Caco-2 (cell line): ENCODE results near the gene LIG1. TPM values are rescaled to one million over a fixed set of nuclear protein-coding genes. Genes with fewer than 3 reads are reported as not detected.
A peak's percentile ranks its signal among the peaks of the same experiment; 100 is the strongest.

Experiments
- BruUV-seq: library from RNA; stranded (reverse); fragments of 400-500 nt; replicated peaks from 2 replicates; lab custom pipeline; 2021; lab: Mats Ljungman, UMichigan
- CTCF ChIA-PET: fragments of 300-600 bp; sonication (Branson Sonifier 250); formaldehyde crosslinking; loops from one replicate; lab custom pipeline; 2022; ENCODE audit warnings: antibody characterized with exemption; lab: Charles Lee
- POLR2A ChIA-PET: fragments of 300-600 bp; sonication (Branson Sonifier 250); formaldehyde crosslinking; loops from one replicate; lab custom pipeline; 2022; ENCODE audit warnings: antibody characterized with exemption; lab: Charles Lee
- DNase-seq, 2 experiments: peaks; one replicate each; pipeline versions ENCODE4 v3.0.0 to v3.0.0-alpha.2; 2020 to 2022
- H3K27me3 ChIP-seq: replicated peaks from 2 replicates; pipeline ENCODE4 v1.6.0; 2011; ENCODE audit warnings: low read length; ENCODE audit not compliant: control insufficient read depth, insufficient read depth
- H3K36me3 ChIP-seq: 2 replicates; pipeline ENCODE4 v1.5.1; 2011; ENCODE audit warnings: low read length; ENCODE audit not compliant: control insufficient read depth, insufficient read depth
- H3K4me1 ChIP-seq: fragments of 250-450 bp; sonication (Bioruptor Pico); 2 replicates; pipeline ENCODE4 v1.5.1; 2020; ENCODE audit warnings: mild to moderate bottlenecking
- H3K4me3 ChIP-seq: 2 replicates; pipeline ENCODE4 v1.5.1; 2011; ENCODE audit warnings: low read depth, mild to moderate bottlenecking, control low read depth, low read length
- H3K9me3 ChIP-seq: fragments of 250-450 bp; sonication (Bioruptor Pico); 2 replicates; pipeline ENCODE4 v1.5.1; 2020; ENCODE audit warnings: mild to moderate bottlenecking, moderate library complexity
- H3K27ac Mint-ChIP-seq: one replicate; pipeline ENCODE4 v1.8.0; 2022; ENCODE audit warnings: mixed read lengths; ENCODE audit not compliant: unreplicated experiment
- H3K27me3 Mint-ChIP-seq: one replicate; pipeline ENCODE4 v1.8.0; 2022; ENCODE audit warnings: mixed read lengths; ENCODE audit not compliant: insufficient read depth, unreplicated experiment
- H3K36me3 Mint-ChIP-seq: one replicate; pipeline ENCODE4 v1.8.0; 2022; ENCODE audit warnings: mild to moderate bottlenecking, mixed read lengths; ENCODE audit not compliant: insufficient read depth, unreplicated experiment
- H3K4me1 Mint-ChIP-seq: one replicate; pipeline ENCODE4 v1.8.0; 2022; ENCODE audit warnings: low read depth, mixed read lengths; ENCODE audit not compliant: unreplicated experiment
- H3K4me3 Mint-ChIP-seq: one replicate; pipeline ENCODE4 v1.8.0; 2022; ENCODE audit warnings: mild to moderate bottlenecking, moderate library complexity, mixed read lengths; ENCODE audit not compliant: unreplicated experiment
- H3K9me3 Mint-ChIP-seq: one replicate; pipeline ENCODE4 v1.8.0; 2022; ENCODE audit warnings: mixed read lengths; ENCODE audit not compliant: unreplicated experiment
- CTCF ChIP-seq, 2 experiments: fragments of 200-600 bp in 1 of 2; IDR thresholded peaks; 1 replicate in 1 of 2; 2 replicates in 1 of 2; pipeline versions ENCODE4 v1.5.1 to v1.8.0; 2011 to 2022; ENCODE audit warnings: antibody characterized with exemption in 1 of 2, control low read depth in 1 of 2, inconsistent platforms in 1 of 2, low read depth in 1 of 2, low read length in 1 of 2, mild to moderate bottlenecking in 1 of 2, moderate library complexity in 1 of 2; ENCODE audit not compliant: insufficient read depth in 1 of 2, severe bottlenecking in 1 of 2, unreplicated experiment in 1 of 2
- intact Hi-C: fragments of 100-400 bp; cut with micrococcal nuclease; formaldehyde crosslinking; loops from one replicate; pipeline ENCODE4 v1.10.0; 2022; ENCODE audit not compliant: unreplicated experiment
- total RNA-seq: library from RNA; stranded (reverse); gene quantifications from 2 replicates; pipeline ENCODE4 v1.2.3, GENCODE V29; 2022

LIG1 gene
- total RNA-seq, 1 experiment from 2014 or later: 78.7 TPM

DNA sequence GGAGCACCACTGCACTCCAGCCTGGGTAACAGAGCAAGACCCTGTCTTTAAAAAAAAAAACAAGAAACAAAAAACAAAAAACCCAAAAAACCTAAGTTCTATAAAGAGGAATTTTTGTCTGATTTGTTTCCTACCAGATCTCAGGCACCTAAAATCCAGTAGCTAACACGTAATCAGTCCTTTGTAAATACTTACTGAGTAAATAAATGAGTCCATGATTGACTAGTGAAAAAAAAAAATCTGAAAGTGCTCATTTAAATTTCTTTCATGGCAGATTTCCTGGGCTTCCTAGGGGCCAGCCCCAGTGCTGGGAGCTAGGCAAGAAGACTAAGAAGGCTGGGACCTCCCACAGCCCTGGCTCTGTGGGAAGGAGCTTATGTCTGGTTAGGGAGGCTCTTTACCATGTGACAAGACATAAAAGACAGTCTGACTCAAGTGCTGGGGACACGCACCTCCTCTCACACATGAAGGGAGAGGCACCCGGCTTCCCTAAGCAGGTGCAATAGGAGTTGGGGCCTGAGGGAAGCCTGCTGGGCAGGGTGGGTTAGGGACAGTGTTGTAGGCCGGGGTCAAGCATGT, 22.5 kb downstream of the LIG1 start:
- H3K9me3 Mint-ChIP-seq: no peaks in the 10 kb centered on the region
- peaks cover 53% of the 10 kb centered on the region for H3K36me3 Mint-ChIP-seq
- DNase-seq: no peak
- no peak overlapping the region for H3K4me3 Mint-ChIP-seq
- H3K27me3 Mint-ChIP-seq: no peaks in the 10 kb centered on the region
- Histone ChIP-seq H3K9me3 (no peaks in the 10 kb centered on the region), H3K36me3 (no peaks in the 10 kb centered on the region), H3K27me3 (no peaks in the 10 kb centered on the region), H3K4me1 (no peaks in the 10 kb centered on the region), H3K4me3 (no peak overlapping the region)
- H3K4me1 Mint-ChIP-seq: no peaks in the 10 kb centered on the region
- TF ChIP-seq CTCF (IDR thresholded peaks at IDR 0.05; ENCODE audit: insufficient read depth in 1 of 2, low read depth in 1 of 2, low read length in 1 of 2, severe bottlenecking in 1 of 2, unreplicated experiment in 1 of 2): no peak
- intact Hi-C loops: no loop called here
- ChIA-PET POLR2A (no interaction called here), CTCF (interaction anchor here (0.5 kb wide), 1 partner anchor 568 kb away, joined by 6 read pairs; no protein-coding TSS in a partner anchor)
- H3K27ac Mint-ChIP-seq: no peak overlapping the region
- no TSS peak for BruUV-seq

DNA sequence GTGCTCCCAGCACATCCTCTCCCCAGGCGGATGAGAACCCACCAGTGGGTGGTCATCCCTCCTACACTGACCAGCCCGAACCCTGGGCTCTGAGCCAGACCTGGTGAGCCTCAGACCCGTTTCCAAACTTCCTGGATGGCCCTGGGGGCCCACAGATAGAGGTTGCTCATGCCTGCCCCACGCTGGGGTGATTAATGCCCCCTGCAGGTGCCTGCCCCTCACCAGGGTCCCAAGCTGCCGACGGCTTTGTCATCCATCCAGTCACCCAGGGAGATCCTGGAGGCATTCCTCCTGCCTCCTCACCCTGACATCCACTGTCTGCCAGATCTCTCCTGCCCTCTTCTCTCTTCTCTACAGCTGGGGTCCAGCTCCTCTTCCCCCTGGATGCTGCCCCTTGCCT, 31.1 kb downstream of the LIG1 start:
- intact Hi-C loops: no loop called here
- H3K9me3 Mint-ChIP-seq: no peaks in the 10 kb centered on the region
- peaks cover 5% of the 10 kb centered on the region for H3K4me1 Mint-ChIP-seq
- no peak overlapping the region for H3K4me3 Mint-ChIP-seq
- Histone ChIP-seq H3K27me3 (no peaks in the 10 kb centered on the region), H3K9me3 (no peaks in the 10 kb centered on the region), H3K4me1 (no peaks in the 10 kb centered on the region), H3K36me3 (no peaks in the 10 kb centered on the region), H3K4me3 (no peak overlapping the region)
- H3K27ac Mint-ChIP-seq: peak overlapping the region; percentile 45
- POLR2A ChIA-PET: no interaction called here
- no peak for DNase-seq
- CTCF ChIA-PET: no interaction called here
- no peak for TF ChIP-seq CTCF (IDR thresholded peaks at IDR 0.05; ENCODE audit: insufficient read depth in 1 of 2, low read depth in 1 of 2, low read length in 1 of 2, severe bottlenecking in 1 of 2, unreplicated experiment in 1 of 2)
- H3K27me3 Mint-ChIP-seq: no peaks in the 10 kb centered on the region
- no TSS peak for BruUV-seq
- peaks cover 32% of the 10 kb centered on the region for H3K36me3 Mint-ChIP-seq

- H3K36me3 ChIP-seq: no peaks in the 10 kb centered on the region
- no peaks in the 10 kb centered on the region for H3K4me1 ChIP-seq
- no peak for DNase-seq
- H3K9me3 ChIP-seq: no peaks in the 10 kb centered on the region
- H3K4me3 ChIP-seq: no peak overlapping the region
- POLR2A ChIA-PET: no interaction called here
- intact Hi-C loops: no loop called here
- Mint-ChIP-seq H3K4me1 (peaks cover 5% of the 10 kb centered on the region), H3K27me3 (no peaks in the 10 kb centered on the region), H3K27ac (no peak overlapping the region), H3K36me3 (peaks cover 32% of the 10 kb centered on the region), H3K9me3 (no peaks in the 10 kb centered on the region), H3K4me3 (no peak overlapping the region)
- no peaks in the 10 kb centered on the region for H3K27me3 ChIP-seq
- no TSS peak for BruUV-seq
- no peak for TF ChIP-seq CTCF (IDR thresholded peaks at IDR 0.05; ENCODE audit: insufficient read depth in 1 of 2, low read depth in 1 of 2, low read length in 1 of 2, severe bottlenecking in 1 of 2, unreplicated experiment in 1 of 2)
- CTCF ChIA-PET: no interaction called here
These were observed 32.7 kb downstream of the LIG1 start for GRCh38 chr19:48137411-48137810.
